Thymus (tissue), 11 donors: ENCODE measurements around the gene CTPS1. TPM values are rescaled to one million over a fixed set of nuclear protein-coding genes. Genes with fewer than 3 reads are reported as not detected.
A peak's percentile ranks its signal among the peaks of the same experiment; 100 is the strongest.

Experiments used
- DNase-seq, 9 donors: peaks; one replicate each; pipeline ENCODE4 v3.0.0-alpha.2; 2013; ENCODE audit warnings: low spot score in 9 of 9, low read depth in 6 of 9, missing footprints in 1 of 9
- H3K27ac ChIP-seq, 2 donors: one replicate each; pipeline ENCODE4 v1.5.1; 2013; ENCODE audit warnings: control low read depth in 1 of 2, low read depth in 1 of 2, low read length in 1 of 2, mild to moderate bottlenecking in 1 of 2, moderate library complexity in 1 of 2
- H3K27me3 ChIP-seq, 2 donors: one replicate each; pipeline ENCODE4 v1.5.1; 2013; ENCODE audit warnings: low read length in 1 of 2; ENCODE audit not compliant: control insufficient read depth in 2 of 2, insufficient read depth in 1 of 2
- H3K36me3 ChIP-seq, 2 donors: one replicate each; pipeline ENCODE4 v1.5.1; 2013; ENCODE audit warnings: low read length in 1 of 2, mild to moderate bottlenecking in 1 of 2, moderate library complexity in 1 of 2; ENCODE audit not compliant: control insufficient read depth in 2 of 2, insufficient read depth in 2 of 2
- H3K4me1 ChIP-seq, 2 donors: one replicate each; pipeline ENCODE4 v1.5.1; 2013; ENCODE audit warnings: low read length in 2 of 2; ENCODE audit not compliant: control insufficient read depth in 2 of 2, insufficient read depth in 2 of 2
- H3K4me3 ChIP-seq, 2 donors: one replicate each; pipeline ENCODE4 v1.5.1; 2013; ENCODE audit warnings: low read length in 2 of 2, control low read depth in 1 of 2, mild to moderate bottlenecking in 1 of 2
- H3K9me3 ChIP-seq, 2 donors: one replicate each; pipeline ENCODE4 v1.5.1; 2013; ENCODE audit warnings: low read length in 1 of 2, mild to moderate bottlenecking in 1 of 2; ENCODE audit not compliant: control insufficient read depth in 2 of 2, insufficient read depth in 1 of 2
- WGBS: extraction: QIAGEN DNeasy Blood & Tissue Kit; methylation state at CpG from one replicate; pipeline ENCODE4 v1.1.7; 2013; 5-methylcytosine and 5-hydroxymethylcytosine counted together
- polyA plus RNA-seq: library from polyadenylated mRNA; stranded (reverse); fragments of 200-250 nt; gene quantifications from one replicate; pipeline ENCODE4 v1.2.3, GENCODE V29; 2013
- total RNA-seq: library from RNA; stranded (reverse); fragments of 120-200 nt; gene quantifications from one replicate; pipeline ENCODE4 v1.2.4, GENCODE V29; 2013
- donor health status: healthy.

CTPS1 gene
- total and polyA plus RNA-seq, 2 donors: 13.4 to 23.2 TPM

GRCh38 chr1:40976952-40977690 is 2.4 kb upstream of the CTPS1 start:
- H3K27me3 ChIP-seq: no peaks in the 10 kb centered on the region
- H3K4me3 ChIP-seq: no peak overlapping the region
- 97% methylated on average over 5 of the region's 5 CpGs for WGBS
- no peaks in the 10 kb centered on the region for H3K9me3 ChIP-seq
- no peak overlapping the region for H3K27ac ChIP-seq
- peaks cover 15 to 27% of the 10 kb centered on the region in 2 donors for H3K4me1 ChIP-seq
- H3K36me3 ChIP-seq: no peaks in the 10 kb centered on the region
- peak in 2 of 9 donors; percentile 10 to 48 for DNase-seq

- Histone ChIP-seq H3K27ac (no peak overlapping the region), H3K27me3 (no peaks in the 10 kb centered on the region), H3K9me3 (no peaks in the 10 kb centered on the region), H3K4me1 (peaks cover 15 to 28% of the 10 kb centered on the region in 2 donors), H3K36me3 (no peaks in the 10 kb centered on the region), H3K4me3 (no peak overlapping the region)
- 98% methylated on average over 1 of the region's 1 CpG for whole genome bisulfite sequencing
- DNase-seq: peak in 1 of 9 donors; percentile 12
Measured at GRCh38 chr1:40977716-40978115, 1.8 kb upstream of the CTPS1 start.

DNA sequence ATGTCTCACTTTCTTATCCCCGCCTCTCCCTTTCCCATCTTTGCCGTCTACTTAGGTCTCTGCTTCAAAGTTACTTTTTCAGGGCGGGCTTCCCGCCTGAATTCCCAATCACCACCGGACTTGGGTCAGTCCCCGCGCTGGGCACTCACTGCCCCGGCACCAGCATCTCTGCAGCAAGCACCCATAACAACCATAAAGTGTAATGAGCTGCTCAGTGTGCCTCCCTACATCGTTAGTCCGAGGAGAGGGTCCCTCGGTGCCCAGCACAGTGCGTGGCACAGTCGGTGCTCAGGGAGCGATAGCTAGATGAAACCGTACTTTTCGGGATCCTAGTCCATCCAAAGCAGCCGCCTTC is 633 bp upstream of the CTPS1 start:
- H3K27ac ChIP-seq: no peak overlapping the region
- WGBS: 45% methylated on average over 17 of the region's 17 CpGs
- H3K36me3 ChIP-seq: peaks cover 0 to 10% of the 10 kb centered on the region in 2 donors
- peak overlapping the region; percentile 85 to 86 for H3K4me3 ChIP-seq
- DNase-seq: peak in 2 of 9 donors; percentile 8
- no peaks in the 10 kb centered on the region for H3K9me3 ChIP-seq
- no peaks in the 10 kb centered on the region for H3K27me3 ChIP-seq
- H3K4me1 ChIP-seq: peaks cover 15 to 28% of the 10 kb centered on the region in 2 donors

DNA sequence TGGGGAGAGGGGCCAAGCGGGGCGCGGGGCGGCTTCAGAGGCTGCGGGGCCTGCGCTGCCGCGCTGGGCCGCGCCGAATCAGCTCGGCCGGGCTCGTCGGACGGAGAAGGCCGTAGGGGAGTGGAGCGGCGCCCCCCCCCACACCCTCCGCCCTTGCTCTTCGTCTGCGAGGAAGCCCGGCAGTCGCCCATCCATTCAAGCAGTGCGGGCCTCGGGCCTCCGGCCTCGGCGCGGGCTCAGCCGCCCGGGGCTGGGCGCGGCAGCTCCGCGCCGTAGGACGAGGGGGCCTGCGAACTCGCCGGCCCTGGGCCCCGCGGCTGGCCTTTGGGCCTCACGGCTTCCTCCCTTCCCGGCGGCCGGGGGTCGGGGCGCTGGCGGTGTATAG is 564 bp downstream of the CTPS1 start:
- no peaks in the 10 kb centered on the region for H3K27me3 ChIP-seq
- DNase-seq: no peak
- H3K36me3 ChIP-seq: peaks cover under 1 to 22% of the 10 kb centered on the region in 2 donors
- H3K4me1 ChIP-seq: peaks cover 15 to 28% of the 10 kb centered on the region in 2 donors
- H3K4me3 ChIP-seq: peak overlapping the region; percentile 69 to 86
- no peaks in the 10 kb centered on the region for H3K9me3 ChIP-seq
- under 1% methylated on average over 50 of the region's 50 CpGs for WGBS
- peak overlapping the region; percentile 40 to 73 for H3K27ac ChIP-seq

GRCh38 chr1:40980453-40981121 is 1.1 kb downstream of the CTPS1 start:
- WGBS: 24% methylated on average over 27 of the region's 27 CpGs
- Histone ChIP-seq H3K36me3 (peaks cover 4 to 27% of the 10 kb centered on the region in 2 donors), H3K4me3 (peak overlapping the region; percentile 69 to 86), H3K27ac (peak overlapping the region; percentile 40 to 73), H3K27me3 (no peaks in the 10 kb centered on the region), H3K9me3 (no peaks in the 10 kb centered on the region), H3K4me1 (peaks cover 15 to 28% of the 10 kb centered on the region in 2 donors)
- DNase-seq: peak in 6 of 9 donors; percentile 18 to 60 (median 30)

DNA sequence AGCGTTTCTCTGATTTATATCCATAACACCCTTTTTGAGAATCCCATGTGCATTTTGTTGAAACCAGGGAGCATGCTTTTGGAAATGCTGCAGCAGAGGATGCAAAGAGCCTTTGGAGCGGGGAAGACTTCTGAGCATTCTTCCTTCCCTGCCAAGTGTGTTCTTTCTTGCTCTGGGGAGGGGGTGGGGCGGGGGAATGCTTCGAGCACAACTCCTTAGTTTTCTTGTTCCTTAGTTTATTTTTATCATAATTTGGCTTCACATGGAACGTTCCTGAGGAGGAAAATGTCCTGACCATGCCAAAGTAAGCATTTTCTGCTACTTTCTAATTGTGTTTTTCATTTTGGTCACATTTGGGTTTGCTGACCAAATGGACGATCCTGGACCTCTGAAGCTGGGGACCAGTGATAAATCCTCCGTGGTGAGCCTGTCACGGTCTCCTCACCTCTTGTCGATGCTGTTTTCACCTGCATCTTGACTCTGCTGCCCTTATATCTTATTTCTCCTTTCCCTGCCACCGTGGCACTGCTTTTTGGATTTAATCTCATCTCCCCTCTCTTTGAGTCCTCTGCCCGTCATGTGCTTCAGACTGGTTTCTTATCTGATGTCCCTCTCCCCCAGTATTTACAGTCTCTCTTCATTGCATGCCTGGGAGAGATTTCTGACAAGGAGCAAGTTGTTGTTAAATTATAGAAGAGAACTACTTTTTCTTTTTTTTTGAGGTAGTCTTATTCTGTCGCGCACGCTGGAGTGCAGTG is 2.4 kb downstream of the CTPS1 start:
- 93% methylated on average over 14 of the region's 14 CpGs for WGBS
- H3K36me3 ChIP-seq: peaks cover 15 to 40% of the 10 kb centered on the region in 2 donors
- no peak for DNase-seq
- no peak overlapping the region for H3K27ac ChIP-seq
- peaks cover 15 to 28% of the 10 kb centered on the region in 2 donors for H3K4me1 ChIP-seq
- H3K27me3 ChIP-seq: no peaks in the 10 kb centered on the region
- no peak overlapping the region for H3K4me3 ChIP-seq
- H3K9me3 ChIP-seq: no peaks in the 10 kb centered on the region

GRCh38 chr1:40982721-40983120 is 3.2 kb downstream of the CTPS1 start:
- Histone ChIP-seq H3K27me3 (no peaks in the 10 kb centered on the region), H3K4me1 (peaks cover 12 to 25% of the 10 kb centered on the region in 2 donors), H3K4me3 (no peak overlapping the region), H3K36me3 (peaks cover 23 to 48% of the 10 kb centered on the region in 2 donors), H3K9me3 (no peaks in the 10 kb centered on the region), H3K27ac (no peak overlapping the region)
- 96% methylated on average over 1 of the region's 1 CpG for WGBS
- no peak for DNase-seq

GRCh38 chr1:40983286-40983685 is 3.8 kb downstream of the CTPS1 start:
- Histone ChIP-seq H3K9me3 (no peaks in the 10 kb centered on the region), H3K4me3 (no peak overlapping the region), H3K36me3 (peaks cover 26 to 54% of the 10 kb centered on the region in 2 donors), H3K27me3 (no peaks in the 10 kb centered on the region), H3K27ac (no peak overlapping the region), H3K4me1 (peaks cover 12 to 24% of the 10 kb centered on the region in 2 donors)
- 95% methylated on average over 1 of the region's 1 CpG for WGBS
- no peak for DNase-seq

DNA sequence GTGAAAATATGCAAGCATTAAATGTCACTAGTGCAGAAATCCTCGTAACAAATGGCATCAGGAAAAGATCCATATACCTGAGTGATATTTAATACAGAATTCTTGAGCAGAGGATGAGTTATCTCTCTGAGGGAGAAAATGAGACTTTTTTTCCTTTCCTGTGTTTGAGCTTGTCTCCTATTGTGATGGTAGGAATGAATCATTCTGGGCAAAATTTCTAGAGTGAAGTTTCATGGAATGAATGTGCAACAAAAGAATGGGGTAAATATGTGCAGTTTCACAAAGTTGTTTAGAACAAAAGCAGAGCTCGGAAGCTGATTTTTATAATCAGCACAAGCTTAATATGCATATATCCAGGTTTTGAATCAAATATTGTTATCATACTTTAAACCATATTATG is 4.6 kb downstream of the CTPS1 start:
- Histone ChIP-seq H3K36me3 (peaks cover 32 to 62% of the 10 kb centered on the region in 2 donors), H3K9me3 (no peaks in the 10 kb centered on the region), H3K4me1 (peaks cover 9 to 20% of the 10 kb centered on the region in 2 donors), H3K27ac (no peak overlapping the region), H3K27me3 (no peaks in the 10 kb centered on the region), H3K4me3 (no peak overlapping the region)
- 95% methylated on average over 2 of the region's 2 CpGs for WGBS
- DNase-seq: no peak
